Prostate gland (tissue), 2 donors: ENCODE data around the gene FBXW7.

ENCODE experiments used
- CTCF ChIP-seq, 4 experiments: fragments of 200-600 bp in 2 of 4; fragments of 450-650 bp in 2 of 4; sonication (generic) in 2 of 4; IDR thresholded peaks; 1 replicate in 3 of 4; 2 replicates in 1 of 4; pipeline ENCODE4 v1.5.1; 2016 to 2019; ENCODE audit warnings: antibody characterized with exemption in 4 of 4, mild to moderate bottlenecking in 2 of 4, moderate library complexity in 2 of 4
- POLR2A ChIP-seq: fragments of 450-650 bp; IDR thresholded peaks from one replicate; pipeline ENCODE4 v1.6.1; 2016; ENCODE audit warnings: antibody characterized with exemption, mild to moderate bottlenecking

GRCh38 chr4:152437561-152437960 is 98.3 kb downstream of the FBXW7 start:
- TF ChIP-seq CTCF (IDR thresholded peaks at IDR 0.05) (no peak), POLR2A (no peak)
